ENCODE data around the gene TKFC.

TKFC gene

DNA sequence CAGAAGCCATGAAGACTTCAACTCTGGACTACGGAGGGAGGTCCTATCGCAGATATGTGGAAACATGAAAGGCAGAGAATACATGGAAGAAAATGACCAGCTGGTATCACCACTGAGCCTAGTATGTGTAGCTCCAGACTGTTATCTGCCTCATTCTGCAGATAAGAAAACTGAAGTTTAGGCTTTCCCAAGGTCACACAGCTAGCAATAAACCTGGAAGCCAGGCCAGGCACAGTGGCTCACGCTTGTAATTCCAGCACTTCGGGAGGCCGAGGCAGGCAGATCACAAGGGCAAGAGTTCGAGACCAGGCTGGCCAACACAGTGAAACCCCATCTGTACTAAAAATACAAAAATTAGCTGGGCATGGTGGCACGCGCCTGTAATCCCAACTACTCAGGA lies 22.3 kb upstream of the TKFC start:
- H3K4me3 ChIP-seq (ENCODE audit: low read length, poor library complexity, severe bottlenecking), result no peak overlapping the region
- H3K9me3 ChIP-seq (ENCODE audit: insufficient read depth, low read depth, low read length), result no peaks in the 10 kb centered on the region
- no peak overlapping the region for H3K4me2 ChIP-seq (ENCODE audit: low read depth, low read length, poor library complexity, severe bottlenecking)
- H3K9ac ChIP-seq (ENCODE audit: low read depth, low read length, poor library complexity, severe bottlenecking), result no peak overlapping the region
- H3K36me3 ChIP-seq (ENCODE audit: insufficient read depth, low read length), result peaks cover 99% of the 10 kb centered on the region; the same call in 1 of the 2 replicates
- no peaks in the 10 kb centered on the region for H3K79me2 ChIP-seq (ENCODE audit: insufficient read depth, low read length)
- TF ChIP-seq, protein P1, sequence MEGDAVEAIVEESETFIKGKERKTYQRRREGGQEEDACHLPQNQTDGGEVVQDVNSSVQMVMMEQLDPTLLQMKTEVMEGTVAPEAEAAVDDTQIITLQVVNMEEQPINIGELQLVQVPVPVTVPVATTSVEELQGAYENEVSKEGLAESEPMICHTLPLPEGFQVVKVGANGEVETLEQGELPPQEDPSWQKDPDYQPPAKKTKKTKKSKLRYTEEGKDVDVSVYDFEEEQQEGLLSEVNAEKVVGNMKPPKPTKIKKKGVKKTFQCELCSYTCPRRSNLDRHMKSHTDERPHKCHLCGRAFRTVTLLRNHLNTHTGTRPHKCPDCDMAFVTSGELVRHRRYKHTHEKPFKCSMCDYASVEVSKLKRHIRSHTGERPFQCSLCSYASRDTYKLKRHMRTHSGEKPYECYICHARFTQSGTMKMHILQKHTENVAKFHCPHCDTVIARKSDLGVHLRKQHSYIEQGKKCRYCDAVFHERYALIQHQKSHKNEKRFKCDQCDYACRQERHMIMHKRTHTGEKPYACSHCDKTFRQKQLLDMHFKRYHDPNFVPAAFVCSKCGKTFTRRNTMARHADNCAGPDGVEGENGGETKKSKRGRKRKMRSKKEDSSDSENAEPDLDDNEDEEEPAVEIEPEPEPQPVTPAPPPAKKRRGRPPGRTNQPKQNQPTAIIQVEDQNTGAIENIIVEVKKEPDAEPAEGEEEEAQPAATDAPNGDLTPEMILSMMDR (conservative IDR thresholded peaks at IDR 0.05; ENCODE audit: low read length), result no peak
- no peak for TF ChIP-seq EZH2phosphoT487 (IDR thresholded peaks at IDR 0.05; ENCODE audit: borderline replicate concordance)
- H3F3A ChIP-seq (ENCODE audit: low read depth), result no peaks in the 10 kb centered on the region
- H3K4me1 ChIP-seq (ENCODE audit: insufficient read depth, low read length, poor library complexity, severe bottlenecking), result no peaks in the 10 kb centered on the region
- H3K9me2 ChIP-seq (replicated peaks; ENCODE audit: low read depth, low read length), result no peaks in the 10 kb centered on the region
- no peaks in the 10 kb centered on the region for H4K20me1 ChIP-seq (ENCODE audit: insufficient read depth, low read length, poor library complexity, severe bottlenecking)
- H3K27me3 ChIP-seq (ENCODE audit: insufficient read depth, low read length, poor library complexity, severe bottlenecking), result no peaks in the 10 kb centered on the region
- no peak overlapping the region for H2AFZ ChIP-seq (ENCODE audit: low read length)

DNA sequence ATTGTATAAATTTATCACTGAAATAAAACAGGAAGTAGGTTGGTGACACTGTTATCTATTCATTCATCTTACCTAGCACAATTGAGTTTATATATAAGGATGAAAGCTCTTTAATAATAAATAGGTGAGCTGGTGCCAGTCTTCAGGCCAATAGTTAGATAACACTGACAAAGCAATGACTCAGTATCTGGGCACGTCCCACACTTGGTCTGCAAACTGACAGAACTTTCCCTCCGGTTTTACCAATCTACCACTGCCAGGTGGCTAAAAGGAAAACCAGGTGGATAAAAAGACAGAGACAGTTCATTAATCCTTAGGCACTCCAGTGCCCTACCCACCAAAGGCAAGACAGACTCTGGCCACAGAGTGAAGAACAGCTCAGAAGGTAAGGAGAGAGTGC lies 17.8 kb upstream of the TKFC start:
- Histone ChIP-seq H3K4me3 (ENCODE audit: low read length, poor library complexity, severe bottlenecking) (no peak overlapping the region), H3K4me1 (ENCODE audit: insufficient read depth, low read length, poor library complexity, severe bottlenecking) (no peaks in the 10 kb centered on the region), H3K79me2 (ENCODE audit: insufficient read depth, low read length) (no peaks in the 10 kb centered on the region), H3K9ac (ENCODE audit: low read depth, low read length, poor library complexity, severe bottlenecking) (no peak overlapping the region), H3K9me3 (ENCODE audit: insufficient read depth, low read depth, low read length) (no peaks in the 10 kb centered on the region), H3K36me3 (ENCODE audit: insufficient read depth, low read length) (peaks cover 91% of the 10 kb centered on the region), H3F3A (ENCODE audit: low read depth) (no peaks in the 10 kb centered on the region), H2AFZ (ENCODE audit: low read length) (no peak overlapping the region), H3K4me2 (ENCODE audit: low read depth, low read length, poor library complexity, severe bottlenecking) (no peak overlapping the region), H3K27me3 (ENCODE audit: insufficient read depth, low read length, poor library complexity, severe bottlenecking) (no peaks in the 10 kb centered on the region), H4K20me1 (ENCODE audit: insufficient read depth, low read length, poor library complexity, severe bottlenecking) (no peaks in the 10 kb centered on the region), H3K9me2 (replicated peaks; ENCODE audit: low read depth, low read length) (no peaks in the 10 kb centered on the region)
- TF ChIP-seq EZH2phosphoT487 (IDR thresholded peaks at IDR 0.05; ENCODE audit: borderline replicate concordance), result no peak
- TF ChIP-seq, protein P1 (conservative IDR thresholded peaks at IDR 0.05; ENCODE audit: low read length), result no peak

DNA sequence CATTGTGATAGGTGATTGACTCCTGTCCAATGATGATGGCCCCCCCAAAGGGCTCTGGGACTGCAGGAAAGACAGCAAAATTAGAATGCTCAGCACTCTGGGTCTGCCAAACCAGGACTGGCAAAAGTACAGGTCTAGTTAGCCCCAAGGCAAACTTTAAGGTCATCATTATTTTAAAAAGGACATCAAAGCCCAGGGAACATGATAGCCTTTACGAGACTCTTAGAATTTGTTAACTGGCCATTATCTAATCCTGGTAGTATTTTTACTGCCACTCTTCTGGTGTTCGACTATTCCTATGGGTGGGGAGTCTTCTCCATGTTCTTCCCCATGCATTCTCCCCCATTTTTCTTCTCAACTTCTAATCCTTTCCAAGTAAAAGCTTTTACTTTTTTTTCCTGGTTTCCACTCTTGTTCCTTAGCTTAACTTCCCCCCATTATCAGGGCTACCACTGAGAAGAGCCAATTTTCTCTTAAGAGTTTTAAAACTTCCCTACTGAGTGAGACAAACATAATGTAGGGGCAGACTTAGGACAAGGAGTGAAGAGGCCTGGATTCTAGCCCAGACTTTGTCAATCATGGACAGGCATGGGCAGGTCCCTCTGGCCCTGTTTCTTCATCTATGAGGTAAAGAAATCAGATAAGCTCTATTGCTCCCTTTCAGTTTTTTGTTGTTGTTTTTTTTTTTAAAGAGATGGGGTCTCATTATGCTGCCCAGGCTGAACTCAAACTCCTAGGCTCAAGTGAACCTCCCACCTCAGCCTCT lies 7.2 kb upstream of the TKFC start:
- H3K9ac ChIP-seq (ENCODE audit: low read depth, low read length, poor library complexity, severe bottlenecking), result peak overlapping the region; percentile 19
- TF ChIP-seq, protein P1 (conservative IDR thresholded peaks at IDR 0.05; ENCODE audit: low read length), result no peak
- no peak for TF ChIP-seq EZH2phosphoT487 (IDR thresholded peaks at IDR 0.05; ENCODE audit: borderline replicate concordance)
- peaks cover 82% of the 10 kb centered on the region; the same call in 1 of the 2 replicates for H3K36me3 ChIP-seq (ENCODE audit: insufficient read depth, low read length)
- no peaks in the 10 kb centered on the region for H3K9me3 ChIP-seq (ENCODE audit: insufficient read depth, low read depth, low read length)
- H2AFZ ChIP-seq (ENCODE audit: low read length), result no peak overlapping the region
- H3K27me3 ChIP-seq (ENCODE audit: insufficient read depth, low read length, poor library complexity, severe bottlenecking), result no peaks in the 10 kb centered on the region
- H3K9me2 ChIP-seq (replicated peaks; ENCODE audit: low read depth, low read length), result no peaks in the 10 kb centered on the region
- H3K4me1 ChIP-seq (ENCODE audit: insufficient read depth, low read length, poor library complexity, severe bottlenecking), result peaks cover 26% of the 10 kb centered on the region
- H3K79me2 ChIP-seq (ENCODE audit: insufficient read depth, low read length), result peaks cover 58% of the 10 kb centered on the region
- no peak overlapping the region for H3K4me3 ChIP-seq (ENCODE audit: low read length, poor library complexity, severe bottlenecking)
- peaks cover 47% of the 10 kb centered on the region for H4K20me1 ChIP-seq (ENCODE audit: insufficient read depth, low read length, poor library complexity, severe bottlenecking)
- no peak overlapping the region for H3K4me2 ChIP-seq (ENCODE audit: low read depth, low read length, poor library complexity, severe bottlenecking)
- no peaks in the 10 kb centered on the region for H3F3A ChIP-seq (ENCODE audit: low read depth)

All from Loucy (cell line).